Endometrial microvascular endothelial cells (primary cell): Measurements from ENCODE around the gene ATP11C. TPM values are rescaled to one million over a fixed set of nuclear protein-coding genes. Genes with fewer than 3 reads are reported as not detected.

ENCODE experiments used
- in situ Hi-C: cut with HindIII; loops from 2 replicates; pipeline ENCODE4 v1.10.0; 2017; ENCODE audit warnings: low sequenced_read_pairs, low pct_unique_long_range_greater_than_20kb; ENCODE audit errors: inconsistent ontology term
- total RNA-seq: library from RNA; depleted of rRNA; stranded (reverse); fragments of >200 nt; gene quantifications from one replicate; pipeline ENCODE4 v1.2.3, GENCODE V29; 2015; ENCODE audit errors: inconsistent ontology term

The ATP11C gene
- total RNA-seq, 1 donor from 2014 or later: 42.6 TPM

DNA sequence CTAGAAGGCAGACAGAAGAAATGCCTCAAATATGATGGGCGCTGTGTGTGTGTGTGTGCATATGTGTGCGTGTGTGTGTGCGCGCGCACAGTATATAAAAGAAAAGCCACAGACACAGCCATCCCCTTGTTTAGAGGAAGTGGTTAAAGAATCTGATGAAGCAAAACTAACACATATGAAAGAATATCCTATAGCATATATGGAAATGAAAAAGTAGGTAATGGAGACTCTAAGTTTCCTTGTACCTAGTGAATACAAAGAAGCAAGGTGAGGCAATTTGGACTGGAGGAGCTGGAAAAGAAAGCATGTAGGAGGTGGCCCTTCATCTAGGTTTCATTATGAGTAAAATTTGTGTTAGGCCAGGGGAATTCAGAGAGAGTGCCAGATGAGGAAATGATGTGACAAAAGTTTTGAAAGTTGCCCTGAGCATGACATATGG, 166.3 kb downstream of the ATP11C start:
- in situ Hi-C loops: no loop called here

- in situ Hi-C loops: no loop called here
Measured at GRCh38 chrX:139762400-139763183, 170.3 kb downstream of the ATP11C start.

- in situ Hi-C loops: no loop called here
Measured at GRCh38 chrX:139759637-139760036, 173.2 kb downstream of the ATP11C start.

DNA sequence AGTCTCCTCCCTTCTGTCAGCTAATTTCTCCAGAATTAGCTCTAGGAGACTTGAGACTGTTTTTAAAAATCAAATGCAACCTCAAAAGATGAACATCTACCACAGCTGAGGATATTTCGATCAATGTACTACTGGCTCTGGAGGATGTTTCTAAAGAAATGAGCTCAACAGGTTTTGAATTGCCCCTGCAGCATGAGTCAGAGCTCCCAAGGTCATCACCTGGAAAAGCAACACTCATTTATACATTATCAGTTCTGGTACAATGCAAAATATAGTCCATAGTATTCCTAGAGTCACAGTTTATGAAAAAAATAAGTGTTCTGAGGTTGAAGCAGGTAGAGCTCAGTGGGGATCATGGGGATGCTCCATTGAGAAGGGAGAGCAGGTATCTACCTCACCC, 174.0 kb downstream of the ATP11C start:
- in situ Hi-C loops: no loop called here

DNA sequence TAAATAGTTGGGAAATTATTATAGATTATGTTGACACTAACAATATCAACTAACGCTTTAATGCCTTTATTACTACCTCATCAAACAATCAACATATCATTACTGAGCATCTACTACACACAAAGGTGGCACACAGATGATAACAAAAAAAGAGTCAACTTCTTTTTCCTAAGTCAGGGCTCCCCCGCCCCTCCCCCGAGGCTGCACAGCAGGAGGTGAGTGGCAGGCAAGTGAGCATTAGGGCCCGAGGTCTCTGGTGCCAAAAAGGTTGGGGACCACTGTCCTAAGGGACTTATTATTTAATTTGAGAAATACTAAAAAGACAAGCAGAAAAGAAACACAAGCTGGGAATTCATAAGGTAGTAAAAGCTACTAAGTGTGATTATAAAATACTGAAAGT, 174.6 kb downstream of the ATP11C start:
- in situ Hi-C loops: no loop called here

GRCh38 chrX:139751053-139751452, 181.8 kb downstream of the ATP11C start:
- in situ Hi-C loops: no loop called here

DNA sequence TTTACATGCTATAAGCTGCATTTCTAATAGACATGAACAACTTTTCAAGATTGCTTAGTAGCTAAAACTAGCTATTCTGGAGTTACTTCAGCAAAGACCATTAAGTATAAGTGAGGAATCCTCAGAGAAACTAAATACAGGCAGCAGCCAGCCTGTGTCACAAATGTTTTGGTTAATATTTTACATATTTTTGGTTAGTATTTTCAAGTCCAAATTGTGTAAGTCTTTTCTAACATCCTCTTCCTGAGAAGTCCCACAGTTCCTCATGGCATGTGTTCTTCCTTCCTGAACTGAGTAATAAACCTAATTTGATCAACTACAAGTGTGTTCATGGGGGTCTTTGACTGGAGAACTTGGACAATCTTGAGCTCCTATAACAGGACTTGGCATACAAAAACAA, 182.5 kb downstream of the ATP11C start:
- in situ Hi-C loops: no loop called here

GRCh38 chrX:139739138-139739537, 193.7 kb downstream of the ATP11C start:
- in situ Hi-C loops: no loop called here

DNA sequence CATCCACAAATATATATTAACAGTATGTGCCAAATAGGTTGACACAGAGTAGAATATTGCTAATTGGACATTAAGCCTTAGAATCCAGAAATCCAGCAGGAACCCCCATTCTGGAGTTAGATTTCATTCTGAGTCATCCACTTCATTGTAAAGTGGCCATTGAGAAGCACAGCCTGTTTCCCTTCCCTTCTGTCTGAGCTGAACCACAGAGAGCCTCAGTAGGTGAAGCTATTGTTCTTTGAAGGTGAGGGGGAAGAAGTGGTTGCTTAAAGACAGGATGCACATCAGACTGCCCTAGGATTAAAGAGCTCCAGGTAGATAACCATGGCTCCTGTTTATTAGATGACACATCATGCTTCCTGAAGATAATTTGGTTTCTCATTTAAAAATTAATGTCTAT, 194.3 kb downstream of the ATP11C start:
- in situ Hi-C loops: no loop called here

GRCh38 chrX:139736151-139736550, 196.7 kb downstream of the ATP11C start:
- in situ Hi-C loops: no loop called here

GRCh38 chrX:139734996-139735395, 197.9 kb downstream of the ATP11C start:
- in situ Hi-C loops: no loop called here

GRCh38 chrX:139725720-139726119, 207.1 kb downstream of the ATP11C start:
- in situ Hi-C loops: no loop called here

DNA sequence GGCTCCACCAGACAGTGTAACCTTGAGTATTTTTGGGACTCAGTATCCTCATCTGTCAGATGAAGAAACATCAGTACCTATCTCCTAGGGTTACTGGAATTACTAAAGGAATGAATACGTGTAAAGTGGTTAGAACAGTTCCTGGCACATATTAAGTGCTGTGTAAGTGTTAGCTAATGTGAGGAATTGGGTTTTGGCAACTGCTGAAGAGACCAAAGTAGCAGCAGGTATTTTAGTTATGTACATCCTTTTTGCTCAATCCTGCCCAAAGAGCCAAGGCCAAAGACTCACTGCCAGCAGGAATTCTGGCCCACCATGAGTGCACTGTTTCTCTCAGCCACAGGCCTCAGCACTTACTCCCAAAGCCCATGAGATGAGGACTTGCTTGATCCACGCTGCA, 208.2 kb downstream of the ATP11C start:
- in situ Hi-C loops: no loop called here

DNA sequence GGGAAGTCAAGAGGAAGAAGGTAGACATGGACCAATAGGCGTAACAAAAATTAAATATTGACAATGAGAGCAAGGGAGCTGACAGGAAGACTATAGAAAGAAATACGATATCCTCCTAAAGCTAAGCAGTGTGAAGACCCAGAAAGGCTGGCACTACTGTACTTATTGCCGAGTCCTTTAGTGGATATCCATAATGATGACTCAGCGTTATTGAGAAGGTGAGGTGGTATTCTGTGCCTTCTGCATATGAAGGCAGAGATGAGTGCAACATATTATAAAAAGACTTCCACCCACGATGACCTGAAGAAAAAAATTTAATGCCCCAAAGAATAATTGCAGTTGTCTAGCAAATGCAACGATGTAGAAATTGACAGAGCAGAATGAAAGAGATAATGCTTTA, 211.9 kb downstream of the ATP11C start:
- in situ Hi-C loops: no loop called here

- in situ Hi-C loops: no loop called here
Measured at GRCh38 chrX:139720136-139720535, 212.7 kb downstream of the ATP11C start.

DNA sequence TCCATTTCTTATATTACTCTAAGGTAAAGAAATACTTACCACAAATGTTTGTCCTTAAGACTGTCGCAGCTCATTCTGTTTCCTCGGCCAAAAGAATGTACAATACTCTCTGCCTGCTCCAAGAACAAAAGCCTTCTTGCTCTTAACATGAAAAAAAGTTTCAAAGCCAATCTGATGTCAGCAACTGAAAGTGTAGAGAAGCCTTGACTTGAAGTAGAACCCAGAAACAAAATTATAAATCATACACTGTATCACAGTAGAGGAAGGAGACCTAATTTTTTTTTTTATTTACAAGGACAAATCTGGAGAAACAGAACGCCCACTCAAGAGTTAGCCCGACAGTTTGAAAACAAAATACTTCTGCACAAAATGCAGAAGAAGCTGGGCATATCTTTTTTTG, 224.8 kb downstream of the ATP11C start, which contains the start of gene MCF2:
Gene MCF2 (minus strand): TSS at position 101 of the 400 bp plus-strand sequence. CDS start 56,423 bp downstream, outside the sequence.
- in situ Hi-C loops: no loop called here

- in situ Hi-C loops: no loop called here
Measured at GRCh38 chrX:139702658-139703057, 230.2 kb downstream of the ATP11C start.

GRCh38 chrX:139692908-139693307, 239.9 kb downstream of the ATP11C start:
- in situ Hi-C loops: no loop called here

- in situ Hi-C loops: no loop called here
Measured at GRCh38 chrX:139692506-139692849, 240.4 kb downstream of the ATP11C start.

DNA sequence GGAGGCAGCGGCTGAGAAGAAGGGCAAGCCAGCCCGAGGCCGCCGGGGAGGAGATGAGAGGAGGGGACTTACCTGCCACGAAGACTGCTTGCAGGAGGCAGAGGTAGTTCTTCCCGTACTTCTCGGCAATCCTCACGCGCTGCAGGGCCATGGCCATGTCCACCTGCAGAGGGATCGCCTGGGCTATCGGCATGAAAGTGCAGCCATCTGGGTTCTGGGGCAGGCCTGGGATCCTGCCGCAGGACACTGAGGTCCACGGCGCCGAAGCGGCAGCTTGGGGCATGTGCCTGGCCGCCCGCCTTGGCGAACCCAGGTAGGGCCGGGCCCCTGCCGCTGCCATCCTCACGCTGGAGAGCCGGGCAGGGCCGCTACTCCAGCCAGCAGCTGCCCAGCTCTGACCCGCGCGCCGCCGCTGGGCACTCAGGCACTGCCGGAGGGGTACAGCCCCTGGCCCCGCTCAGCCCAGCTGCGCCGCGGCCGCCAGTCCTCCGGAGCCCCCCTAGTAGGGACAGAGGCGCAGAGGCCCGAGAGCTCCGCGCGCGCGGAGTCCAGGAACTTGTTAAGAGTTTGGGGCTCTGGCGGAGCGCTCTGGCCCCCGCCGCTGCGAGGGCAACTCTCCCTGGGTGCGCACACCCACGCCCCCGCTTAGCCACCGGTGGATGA, 240.9 kb downstream of the ATP11C start:
- in situ Hi-C loops: no loop called here
